B cell (primary cell): ENCODE measurements around the gene OR6B3.

Experiments
- CTCF ChIP-seq: fragments of 200-600 bp; IDR thresholded peaks from one replicate; pipeline ENCODE4 v1.8.0; 2022; ENCODE audit warnings: antibody characterized with exemption, mild to moderate bottlenecking
- EZH2 ChIP-seq: IDR thresholded peaks from 2 replicates; pipeline ENCODE4 v1.6.1; 2012; ENCODE audit warnings: borderline replicate concordance, low read depth, mild to moderate bottlenecking, moderate library complexity, low read length; ENCODE audit not compliant: insufficient read depth, poor library complexity, severe bottlenecking

DNA sequence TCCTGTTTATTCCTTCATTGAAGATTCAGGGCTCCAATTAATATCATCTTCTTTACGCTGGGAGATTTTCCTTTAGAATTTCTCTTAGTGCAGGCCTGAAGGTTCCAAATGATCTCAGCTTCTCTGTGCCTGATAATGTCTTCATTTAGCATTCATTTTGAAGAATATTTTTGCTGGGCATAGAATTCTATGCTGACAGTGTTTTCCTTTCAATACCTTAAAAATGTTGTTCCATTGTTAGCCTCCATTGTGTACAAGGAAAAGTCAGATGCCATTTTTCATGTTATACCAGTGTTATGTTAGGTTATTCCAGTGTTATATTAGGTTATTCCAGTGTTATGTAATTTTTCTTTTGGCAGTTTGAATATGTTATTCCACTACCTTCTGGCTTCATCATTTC lies 14.9 kb upstream of the OR6B3 start:
- TF ChIP-seq CTCF, result no peak
- TF ChIP-seq EZH2, result no peak
